Calu3 (cell line): ENCODE measurements around the gene MARCHF10. TPM values are rescaled to one million over a fixed set of nuclear protein-coding genes. Genes with fewer than 3 reads are reported as not detected.

ENCODE experiments used
- BruUV-seq: library from RNA; stranded (reverse); fragments of 400-500 nt; replicated peaks from 2 replicates; lab custom pipeline; 2021; lab: Mats Ljungman, UMichigan
- CTCF ChIA-PET: fragments of 300-600 bp; sonication (Branson Sonifier 250); formaldehyde crosslinking; loops from one replicate; lab custom pipeline; 2022; ENCODE audit warnings: antibody characterized with exemption; lab: Charles Lee
- DNase-seq: peaks from one replicate; pipeline ENCODE4 v3.0.0; 2022
- H3K27ac Mint-ChIP-seq: one replicate; pipeline ENCODE4 v1.8.0; 2022; ENCODE audit warnings: mixed read lengths; ENCODE audit not compliant: unreplicated experiment
- H3K27me3 Mint-ChIP-seq: one replicate; pipeline ENCODE4 v1.8.0; 2022; ENCODE audit warnings: mixed read lengths; ENCODE audit not compliant: unreplicated experiment
- H3K36me3 Mint-ChIP-seq: one replicate; pipeline ENCODE4 v1.8.0; 2022; ENCODE audit warnings: mild to moderate bottlenecking, moderate library complexity, mixed read lengths; ENCODE audit not compliant: insufficient read depth, unreplicated experiment
- H3K4me1 Mint-ChIP-seq: one replicate; pipeline ENCODE4 v1.8.0; 2022; ENCODE audit warnings: mild to moderate bottlenecking, low read depth, mixed read lengths; ENCODE audit not compliant: unreplicated experiment
- H3K4me3 Mint-ChIP-seq: one replicate; pipeline ENCODE4 v1.8.0; 2022; ENCODE audit warnings: mild to moderate bottlenecking, low read depth, moderate library complexity, mixed read lengths; ENCODE audit not compliant: unreplicated experiment
- H3K9me3 Mint-ChIP-seq: one replicate; pipeline ENCODE4 v1.8.0; 2022; ENCODE audit warnings: low read depth, mixed read lengths; ENCODE audit not compliant: unreplicated experiment
- intact Hi-C: fragments of 100-400 bp; cut with micrococcal nuclease; formaldehyde crosslinking; loops from one replicate; pipeline ENCODE4 v1.10.0; 2022; ENCODE audit not compliant: unreplicated experiment
- total RNA-seq: library from RNA; stranded (reverse); gene quantifications from 2 replicates; pipeline ENCODE4 v1.2.3, GENCODE V29; 2022
- TF ChIP-seq, protein P1 (sequence below): fragments of 200-600 bp; IDR thresholded peaks from one replicate; pipeline ENCODE4 v1.8.0; 2022; ENCODE audit warnings: antibody characterized with exemption; ENCODE audit not compliant: unreplicated experiment

The MARCHF10 gene
- total RNA-seq, 1 experiment from 2014 or later: not detected

DNA sequence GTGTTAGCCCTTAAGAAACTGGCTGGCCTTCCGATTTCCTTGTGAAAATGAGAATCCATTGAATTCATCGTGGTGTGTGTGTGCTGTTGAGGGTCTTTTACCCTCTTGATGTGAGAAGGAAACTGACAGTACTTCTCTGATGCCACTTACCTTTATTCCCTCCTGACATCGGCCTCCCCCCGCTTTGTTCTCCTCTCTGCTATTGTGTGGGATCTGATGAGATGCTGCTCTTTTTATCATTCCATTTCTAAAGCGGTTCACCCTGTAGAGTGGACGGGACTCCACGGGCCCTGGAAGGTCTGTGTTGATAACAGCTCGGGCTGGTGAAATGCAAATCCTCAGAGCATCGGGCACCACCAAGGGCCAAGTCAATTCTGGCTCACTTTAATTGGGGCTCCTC, 69.8 kb downstream of the MARCHF10 start:
- Mint-ChIP-seq H3K27ac (no peak overlapping the region), H3K4me1 (peaks cover 8% of the 10 kb centered on the region), H3K9me3 (no peaks in the 10 kb centered on the region), H3K27me3 (no peaks in the 10 kb centered on the region), H3K36me3 (no peaks in the 10 kb centered on the region), H3K4me3 (no peak overlapping the region)
- DNase-seq: no peak
- CTCF ChIA-PET: no interaction called here
- BruUV-seq: no TSS peak
- TF ChIP-seq, protein P1, sequence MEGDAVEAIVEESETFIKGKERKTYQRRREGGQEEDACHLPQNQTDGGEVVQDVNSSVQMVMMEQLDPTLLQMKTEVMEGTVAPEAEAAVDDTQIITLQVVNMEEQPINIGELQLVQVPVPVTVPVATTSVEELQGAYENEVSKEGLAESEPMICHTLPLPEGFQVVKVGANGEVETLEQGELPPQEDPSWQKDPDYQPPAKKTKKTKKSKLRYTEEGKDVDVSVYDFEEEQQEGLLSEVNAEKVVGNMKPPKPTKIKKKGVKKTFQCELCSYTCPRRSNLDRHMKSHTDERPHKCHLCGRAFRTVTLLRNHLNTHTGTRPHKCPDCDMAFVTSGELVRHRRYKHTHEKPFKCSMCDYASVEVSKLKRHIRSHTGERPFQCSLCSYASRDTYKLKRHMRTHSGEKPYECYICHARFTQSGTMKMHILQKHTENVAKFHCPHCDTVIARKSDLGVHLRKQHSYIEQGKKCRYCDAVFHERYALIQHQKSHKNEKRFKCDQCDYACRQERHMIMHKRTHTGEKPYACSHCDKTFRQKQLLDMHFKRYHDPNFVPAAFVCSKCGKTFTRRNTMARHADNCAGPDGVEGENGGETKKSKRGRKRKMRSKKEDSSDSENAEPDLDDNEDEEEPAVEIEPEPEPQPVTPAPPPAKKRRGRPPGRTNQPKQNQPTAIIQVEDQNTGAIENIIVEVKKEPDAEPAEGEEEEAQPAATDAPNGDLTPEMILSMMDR: no peak
- intact Hi-C loops: no loop called here

DNA sequence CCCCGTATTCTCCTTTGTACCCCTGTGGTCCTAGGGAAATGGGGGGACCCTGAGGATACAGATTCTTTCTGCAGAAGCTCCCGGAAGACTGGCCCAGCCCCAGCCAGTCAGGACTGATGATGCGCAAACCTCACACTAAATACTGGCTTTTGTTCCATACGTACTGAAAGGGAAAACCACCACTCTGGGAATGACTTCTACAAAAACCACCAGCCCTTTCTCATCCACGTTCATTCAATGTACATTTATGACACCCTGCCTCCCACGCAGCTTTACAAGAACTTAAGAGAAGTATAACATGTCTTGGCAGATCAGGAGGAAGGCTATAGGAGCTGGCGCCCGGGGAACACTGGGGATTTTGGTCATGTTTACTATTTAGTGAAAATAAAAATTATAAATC, 70.6 kb downstream of the MARCHF10 start:
- peaks cover 8% of the 10 kb centered on the region for H3K4me1 Mint-ChIP-seq
- no peak for DNase-seq

DNA sequence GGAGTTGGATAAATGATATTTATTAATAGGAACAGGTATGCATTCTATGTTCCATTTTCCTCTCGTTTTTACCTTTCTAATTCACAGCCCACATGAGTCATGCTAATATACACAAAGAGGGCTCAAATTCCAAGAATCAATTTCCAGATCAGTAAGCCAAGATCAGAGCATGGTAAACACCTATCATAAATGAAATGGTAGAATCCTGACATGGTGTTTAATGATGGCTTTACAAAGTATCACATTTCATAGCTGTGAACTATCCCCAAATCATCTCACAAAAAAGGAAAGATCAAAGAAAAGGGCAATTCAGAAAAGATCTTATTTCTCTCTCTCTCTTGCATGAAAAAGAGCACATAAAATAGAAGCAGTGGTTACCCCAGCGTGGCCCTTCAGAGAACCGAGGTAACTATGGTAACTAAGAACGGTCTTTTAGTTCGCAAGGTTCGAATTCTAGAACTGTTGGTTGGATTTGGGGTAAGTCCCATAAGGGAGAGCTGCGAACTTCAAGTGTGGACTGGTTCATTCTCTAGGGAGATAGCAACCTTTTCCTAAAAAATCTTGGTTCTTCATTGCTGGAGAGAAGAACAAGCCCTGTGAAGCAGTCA, 73.0 kb downstream of the MARCHF10 start:
- no peaks in the 10 kb centered on the region for H3K27me3 Mint-ChIP-seq
- H3K36me3 Mint-ChIP-seq: no peaks in the 10 kb centered on the region
- H3K4me1 Mint-ChIP-seq: peaks cover 8% of the 10 kb centered on the region
- H3K4me3 Mint-ChIP-seq: no peak overlapping the region
- H3K9me3 Mint-ChIP-seq: no peaks in the 10 kb centered on the region
- TF ChIP-seq, protein P1: no peak
- no TSS peak for BruUV-seq
- intact Hi-C loops: no loop called here
- no peak overlapping the region for H3K27ac Mint-ChIP-seq
- CTCF ChIA-PET: no interaction called here
- no peak for DNase-seq

More for the DNA sequence above, 70.6 kb downstream of the MARCHF10 start:
- no peaks in the 10 kb centered on the region for H3K36me3 Mint-ChIP-seq
- no TSS peak for BruUV-seq
- CTCF ChIA-PET: no interaction called here
- H3K27ac Mint-ChIP-seq: no peak overlapping the region
- no peaks in the 10 kb centered on the region for H3K9me3 Mint-ChIP-seq
- TF ChIP-seq, protein P1: no peak
- no peaks in the 10 kb centered on the region for H3K27me3 Mint-ChIP-seq
- no peak overlapping the region for H3K4me3 Mint-ChIP-seq
- intact Hi-C loops: no loop called here

DNA sequence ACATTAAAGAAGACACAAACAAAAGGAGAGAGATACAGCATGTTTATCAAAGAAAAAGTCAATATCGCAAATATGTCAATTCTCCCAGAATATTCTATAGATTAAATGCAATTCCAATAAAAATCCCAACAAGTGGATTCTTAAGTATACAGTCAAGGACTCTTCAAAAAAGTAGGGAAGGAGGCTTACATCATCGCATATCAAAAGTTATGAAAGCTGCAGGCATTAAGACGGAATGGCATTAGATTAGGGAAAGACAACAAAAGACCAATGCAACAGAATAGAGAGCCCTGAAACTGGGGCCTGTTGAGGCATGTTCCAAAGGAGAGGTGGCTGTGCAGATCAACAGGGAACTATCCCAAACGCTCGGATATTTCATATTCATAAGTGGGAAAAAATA, 76.0 kb downstream of the MARCHF10 start:
- Mint-ChIP-seq H3K27me3 (no peaks in the 10 kb centered on the region), H3K27ac (no peak overlapping the region), H3K4me1 (peaks cover 8% of the 10 kb centered on the region), H3K4me3 (no peak overlapping the region), H3K36me3 (no peaks in the 10 kb centered on the region), H3K9me3 (no peaks in the 10 kb centered on the region)
- intact Hi-C loops: no loop called here
- no peak for DNase-seq
- CTCF ChIA-PET: no interaction called here
- TF ChIP-seq, protein P1: no peak
- BruUV-seq: no TSS peak
